Measurements from ENCODE around the gene NAT8L.
A peak's percentile ranks its signal among the peaks of the same experiment; 100 is the strongest.
"Not testable (repeated sequence)": the region's sequence is repeated elsewhere in the genome, so short reads cannot be mapped to it uniquely, and the experiment has no call there.

NAT8L gene, protein sequence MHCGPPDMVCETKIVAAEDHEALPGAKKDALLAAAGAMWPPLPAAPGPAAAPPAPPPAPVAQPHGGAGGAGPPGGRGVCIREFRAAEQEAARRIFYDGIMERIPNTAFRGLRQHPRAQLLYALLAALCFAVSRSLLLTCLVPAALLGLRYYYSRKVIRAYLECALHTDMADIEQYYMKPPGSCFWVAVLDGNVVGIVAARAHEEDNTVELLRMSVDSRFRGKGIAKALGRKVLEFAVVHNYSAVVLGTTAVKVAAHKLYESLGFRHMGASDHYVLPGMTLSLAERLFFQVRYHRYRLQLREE

DNA sequence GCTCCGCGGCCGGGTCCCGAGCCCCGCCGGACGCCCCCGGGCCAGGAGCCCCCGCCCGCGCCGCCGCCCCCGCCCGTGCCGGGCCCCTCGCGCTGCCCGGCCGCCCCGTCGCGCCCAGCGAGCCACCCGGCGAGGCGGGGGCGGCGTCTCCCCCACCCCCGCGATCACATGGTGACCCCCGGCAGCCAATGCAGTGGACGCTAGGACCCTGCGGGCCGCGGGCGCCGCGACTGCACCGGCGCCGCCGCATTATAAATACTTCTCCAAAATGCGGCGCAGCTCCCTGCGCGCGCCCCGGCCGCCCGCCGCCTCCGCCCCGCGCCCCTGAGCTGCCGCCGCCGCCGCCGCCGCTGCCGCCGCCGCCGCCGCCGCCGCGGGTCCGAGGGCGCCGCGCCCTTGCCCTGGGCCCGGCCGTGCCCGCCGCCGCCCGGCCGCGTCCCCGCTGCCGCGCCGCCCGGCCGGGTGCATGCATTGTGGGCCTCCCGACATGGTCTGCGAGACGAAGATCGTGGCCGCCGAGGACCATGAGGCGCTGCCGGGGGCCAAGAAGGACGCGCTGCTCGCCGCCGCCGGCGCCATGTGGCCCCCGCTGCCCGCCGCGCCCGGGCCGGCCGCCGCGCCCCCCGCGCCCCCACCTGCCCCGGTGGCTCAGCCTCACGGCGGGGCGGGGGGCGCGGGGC, at the start of gene NAT8L:
NAT8L (plus strand) TSS at position 282 of the 680 bp plus-strand sequence; CDS start at position 467, 185 bp downstream.
- DNase-seq (ENCODE audit: low read depth in 2 of 2), result no peak

DNA sequence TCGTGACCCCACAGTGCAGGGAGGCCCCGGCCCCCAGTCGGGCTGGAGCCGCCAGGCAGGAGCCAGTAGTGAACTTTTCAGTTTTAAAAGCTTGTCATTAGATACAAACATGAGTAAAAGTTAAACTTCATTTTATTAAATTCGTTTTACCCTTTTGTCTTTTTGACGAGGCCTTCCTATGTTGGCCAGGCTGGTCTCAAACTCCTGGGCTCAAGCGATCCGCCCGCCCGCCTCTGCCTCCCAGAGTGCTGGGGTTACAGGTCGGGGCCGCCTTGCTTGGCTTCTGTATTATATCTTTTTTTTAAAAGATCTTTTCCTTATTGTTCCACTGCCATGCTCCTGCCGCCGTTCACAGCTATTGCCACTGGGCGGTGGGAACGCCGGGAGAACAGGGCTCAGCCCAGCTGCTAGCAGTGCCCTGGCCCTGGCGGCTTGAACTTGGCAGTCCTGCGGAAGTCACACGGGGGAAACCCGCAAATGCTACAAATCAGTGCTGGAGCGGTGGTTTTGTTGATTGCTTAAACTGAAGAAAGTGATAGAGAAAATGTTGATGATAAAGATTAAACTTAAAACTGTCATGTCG, 49.4 kb upstream of the NAT8L start:
- peak; percentile 24 to 27 for DNase-seq (ENCODE audit: low read depth in 2 of 2)

GRCh38 chr4:2011583-2011982, 47.5 kb upstream of the NAT8L start:
- no peak for DNase-seq (ENCODE audit: low read depth in 2 of 2)

DNA sequence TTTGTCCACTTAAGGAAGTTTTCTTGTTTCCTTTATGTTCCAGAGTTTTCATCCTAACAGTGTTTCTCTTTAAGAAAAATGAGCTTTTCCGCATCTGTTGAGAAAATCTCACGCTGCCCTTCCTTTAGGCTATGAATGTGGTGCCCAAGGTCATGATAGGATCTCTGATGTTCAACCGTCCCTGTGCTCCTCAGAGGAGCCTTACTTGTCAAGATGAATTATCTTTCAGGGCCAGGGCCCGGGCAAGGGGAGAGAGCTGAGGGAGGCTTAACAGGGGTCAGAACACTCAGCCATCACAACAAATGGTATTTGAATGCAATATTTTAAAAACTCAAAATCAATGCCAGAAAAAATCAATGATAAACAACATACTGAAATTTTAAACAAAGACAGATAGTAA, 44.1 kb upstream of the NAT8L start:
- no peak for DNase-seq (ENCODE audit: low read depth in 2 of 2)

DNA sequence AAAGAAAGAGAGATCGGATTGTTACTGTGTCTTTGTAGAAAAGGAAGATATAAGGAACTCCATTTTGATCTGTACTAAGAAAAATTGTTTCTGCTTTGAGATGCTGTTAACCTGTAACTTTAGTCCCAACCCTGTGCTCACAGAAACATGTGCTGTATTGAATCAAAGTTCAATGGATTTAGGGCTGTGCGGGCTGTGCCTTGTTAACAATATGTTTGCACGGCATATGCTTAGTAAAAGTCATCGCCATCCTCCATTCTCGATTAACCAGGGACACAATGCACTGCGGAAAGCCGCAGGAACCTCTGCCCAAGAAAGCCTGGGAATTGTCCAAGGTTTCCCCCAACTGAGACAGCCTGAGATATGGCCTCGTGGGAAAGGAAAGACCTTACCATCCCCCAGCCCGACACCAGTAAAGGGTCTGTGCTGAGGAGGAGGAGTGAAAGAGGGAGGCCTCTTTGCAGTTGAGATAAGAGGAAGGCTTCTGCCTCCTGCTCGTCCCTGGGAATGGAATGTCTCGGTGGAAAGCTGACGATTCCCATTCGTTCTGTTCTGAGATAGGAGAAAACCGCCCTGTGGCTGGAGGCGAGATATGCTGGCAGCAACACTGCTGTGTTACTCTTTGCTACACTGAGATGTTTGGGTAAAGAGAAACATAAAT, 37.6 kb upstream of the NAT8L start:
- DNase-seq (ENCODE audit: low read depth in 2 of 2), result not testable (repeated sequence)

DNA sequence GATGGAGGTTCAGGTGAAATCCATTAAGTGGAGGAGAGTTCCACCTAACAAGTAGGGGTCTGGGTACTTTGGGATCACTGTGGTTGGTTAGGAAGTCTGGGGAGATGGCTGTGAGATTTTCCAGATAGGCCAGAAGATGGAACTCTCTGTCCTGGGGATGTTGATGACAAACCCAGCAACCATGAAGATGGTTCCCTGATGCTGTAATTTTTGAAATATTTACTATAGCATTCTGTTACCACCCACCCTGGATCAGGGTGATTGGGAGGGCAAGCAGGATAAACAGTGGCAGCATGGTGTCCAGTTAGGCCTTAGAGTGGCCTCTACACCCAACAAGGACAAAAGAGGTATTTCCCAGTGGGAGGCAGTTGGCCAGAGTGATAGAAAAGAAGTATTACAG, 34.4 kb upstream of the NAT8L start:
- DNase-seq (ENCODE audit: low read depth in 2 of 2), result no peak

- DNase-seq (ENCODE audit: low read depth in 2 of 2), result no peak
These were observed 33.3 kb upstream of the NAT8L start for GRCh38 chr4:2025817-2026216.

DNA sequence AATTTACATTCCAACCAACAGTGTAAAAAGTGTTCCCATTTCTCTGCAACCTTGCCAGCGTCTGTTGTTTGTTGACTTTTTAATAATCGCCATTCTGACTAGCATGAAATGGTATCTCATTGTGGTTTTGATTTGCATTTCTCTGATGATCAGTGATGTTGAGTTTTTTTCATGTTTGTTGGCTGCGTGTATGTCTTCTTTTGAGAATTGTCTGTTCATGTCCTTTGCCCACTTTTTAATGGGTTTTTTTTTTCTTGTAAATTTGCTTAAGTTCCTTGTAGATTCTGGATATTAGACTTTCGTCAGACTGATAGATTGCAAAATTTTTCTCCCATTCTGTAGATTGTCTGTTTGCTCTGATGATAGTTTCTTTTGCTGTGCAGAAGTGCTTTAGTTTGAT, 32.0 kb upstream of the NAT8L start:
- not testable (repeated sequence) for DNase-seq (ENCODE audit: low read depth in 2 of 2)

- not testable (repeated sequence) for DNase-seq (ENCODE audit: low read depth in 2 of 2)
These were observed 28.0 kb upstream of the NAT8L start for GRCh38 chr4:2031161-2031560.

- no peak for DNase-seq (ENCODE audit: low read depth in 2 of 2)
These were observed 22.8 kb upstream of the NAT8L start for GRCh38 chr4:2036327-2036726.

GRCh38 chr4:2036866-2037265, 22.3 kb upstream of the NAT8L start:
- DNase-seq (ENCODE audit: low read depth in 2 of 2), result no peak

DNA sequence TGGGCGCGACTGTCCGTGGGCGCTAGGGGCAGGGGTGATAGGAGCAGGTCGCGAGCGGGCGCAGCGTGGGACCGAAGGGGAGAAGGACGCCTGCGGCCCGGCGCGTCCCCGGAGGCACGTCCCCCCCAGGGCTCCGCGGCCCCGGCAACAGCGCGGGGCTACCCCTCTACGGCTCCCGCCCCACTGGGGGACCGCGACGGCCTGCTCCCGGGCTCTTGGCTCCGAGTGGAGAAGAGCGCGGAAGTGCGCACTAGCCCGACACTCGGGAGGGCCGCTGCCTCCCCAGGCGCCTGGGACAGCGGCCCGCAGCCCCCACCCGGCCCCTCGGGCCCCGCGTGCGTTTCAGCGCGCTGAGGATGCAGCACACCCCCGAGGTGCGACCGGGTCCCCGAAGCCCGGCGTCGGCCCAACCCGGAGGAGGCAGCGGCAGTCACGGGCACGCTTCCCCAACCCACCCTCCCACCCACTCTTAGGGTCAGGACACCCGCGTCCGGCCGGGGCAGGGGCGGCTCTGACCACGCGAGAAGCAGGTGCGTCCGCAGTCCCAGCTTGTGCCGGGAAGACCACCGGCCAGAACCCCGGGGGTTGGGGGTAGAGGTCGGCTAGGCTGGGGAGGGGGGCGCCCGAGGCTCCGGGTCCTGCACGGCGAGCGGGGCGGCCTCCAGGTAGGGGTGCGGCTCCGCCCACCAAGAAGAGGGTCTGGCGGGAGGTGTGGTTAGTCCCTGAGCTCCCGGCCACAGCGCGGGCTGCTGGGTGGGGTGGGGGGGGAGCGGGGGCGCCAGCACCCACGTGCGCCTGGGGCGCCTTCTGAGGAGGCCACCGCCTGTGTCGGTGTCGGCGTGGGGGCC, 18.5 kb upstream of the NAT8L start:
- no peak for DNase-seq (ENCODE audit: low read depth in 2 of 2)

- DNase-seq (ENCODE audit: low read depth in 2 of 2), result peak; percentile 84 to 90
These were observed 17.6 kb upstream of the NAT8L start for GRCh38 chr4:2041239-2042130.

DNA sequence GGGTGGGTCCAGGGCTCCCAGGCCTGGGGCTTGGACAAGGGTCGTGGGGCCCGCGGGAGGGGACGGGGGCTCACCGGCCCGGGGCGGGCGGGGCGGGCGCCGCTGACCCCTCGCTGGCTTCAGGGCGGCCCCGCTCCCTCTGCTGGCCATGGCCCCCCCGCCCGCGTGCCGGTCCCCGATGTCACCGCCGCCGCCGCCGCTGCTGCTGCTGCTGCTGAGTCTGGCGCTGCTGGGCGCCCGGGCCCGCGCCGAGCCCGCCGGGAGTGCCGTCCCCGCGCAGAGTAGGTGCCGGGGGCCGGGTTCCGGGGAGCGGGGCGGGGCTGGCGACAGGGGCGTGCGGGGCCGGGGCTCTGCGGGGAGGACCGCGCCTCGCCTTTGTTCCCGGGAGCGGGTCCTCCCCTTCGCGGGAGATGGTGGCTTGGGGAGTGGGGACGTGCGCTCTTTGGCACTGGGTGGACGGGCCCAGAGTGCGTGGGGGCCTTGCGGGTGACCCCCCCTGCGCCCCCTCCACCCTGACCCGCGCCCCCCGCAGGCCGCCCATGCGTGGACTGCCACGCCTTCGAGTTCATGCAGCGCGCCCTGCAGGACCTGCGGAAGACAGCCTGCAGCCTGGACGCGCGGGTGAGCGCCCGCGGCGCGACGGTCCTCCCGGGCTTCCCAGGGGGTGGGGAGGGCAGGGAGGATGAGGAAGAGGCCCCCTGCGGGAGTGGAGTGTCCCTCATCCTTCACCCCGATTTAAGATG, 16.8 kb upstream of the NAT8L start:
- DNase-seq (ENCODE audit: low read depth in 2 of 2), result no peak

GRCh38 chr4:2042947-2043395, 16.2 kb upstream of the NAT8L start:
- DNase-seq (ENCODE audit: low read depth in 2 of 2), result no peak

DNA sequence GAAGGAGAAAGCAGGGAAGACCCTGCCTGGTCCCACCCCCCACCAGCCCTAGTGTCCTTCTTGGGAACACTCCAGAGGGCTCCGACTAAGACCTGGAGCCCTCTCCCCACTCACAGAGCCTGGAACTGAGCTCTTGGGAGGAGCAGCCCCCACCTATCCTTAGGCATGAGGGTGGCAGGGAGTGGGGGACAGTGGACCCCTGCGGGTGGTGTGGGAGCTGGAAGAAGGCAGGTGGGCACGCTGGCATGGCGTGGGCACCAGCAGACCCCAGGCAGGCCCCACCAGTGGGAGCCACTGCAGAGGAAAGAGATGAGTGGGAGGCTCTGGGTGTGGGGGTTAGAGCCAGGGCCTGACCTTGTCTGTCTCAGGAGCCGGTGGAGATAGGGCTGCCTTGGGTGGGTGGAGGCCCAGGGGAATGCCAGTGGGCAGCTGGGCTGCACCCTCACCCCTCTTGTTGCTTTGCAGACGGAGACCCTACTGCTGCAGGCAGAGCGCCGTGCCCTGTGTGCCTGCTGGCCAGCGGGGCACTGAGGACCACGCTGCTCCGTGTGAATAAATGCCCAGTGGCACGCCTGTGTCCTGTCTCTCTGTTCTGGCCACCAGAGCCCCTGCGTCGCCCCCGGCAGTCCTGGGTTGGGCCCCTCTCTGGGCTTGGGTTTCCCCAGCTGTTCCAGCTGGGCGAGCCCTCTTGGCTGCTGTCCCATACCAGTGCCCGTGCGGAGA, 15.6 kb upstream of the NAT8L start:
- no peak for DNase-seq (ENCODE audit: low read depth in 2 of 2)

DNA sequence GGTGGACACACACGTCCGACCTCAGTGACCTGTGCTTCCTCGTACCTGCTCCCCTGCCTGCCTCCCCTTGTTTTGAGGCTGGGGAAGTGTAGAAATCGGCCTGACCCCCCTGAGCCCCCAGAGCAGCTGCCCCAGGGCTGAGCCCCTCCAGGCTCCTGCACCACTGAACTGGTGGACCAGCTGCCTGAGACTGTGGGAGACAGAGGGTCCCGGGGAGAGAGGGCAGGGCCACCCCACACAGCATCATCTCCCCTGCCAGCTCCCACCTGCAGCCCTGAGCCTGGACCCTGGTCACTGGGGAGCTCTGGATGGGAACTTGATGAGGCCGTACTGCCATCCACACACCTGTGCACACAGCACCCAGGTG, 15.0 kb upstream of the NAT8L start:
- no peak for DNase-seq (ENCODE audit: low read depth in 2 of 2)

DNA sequence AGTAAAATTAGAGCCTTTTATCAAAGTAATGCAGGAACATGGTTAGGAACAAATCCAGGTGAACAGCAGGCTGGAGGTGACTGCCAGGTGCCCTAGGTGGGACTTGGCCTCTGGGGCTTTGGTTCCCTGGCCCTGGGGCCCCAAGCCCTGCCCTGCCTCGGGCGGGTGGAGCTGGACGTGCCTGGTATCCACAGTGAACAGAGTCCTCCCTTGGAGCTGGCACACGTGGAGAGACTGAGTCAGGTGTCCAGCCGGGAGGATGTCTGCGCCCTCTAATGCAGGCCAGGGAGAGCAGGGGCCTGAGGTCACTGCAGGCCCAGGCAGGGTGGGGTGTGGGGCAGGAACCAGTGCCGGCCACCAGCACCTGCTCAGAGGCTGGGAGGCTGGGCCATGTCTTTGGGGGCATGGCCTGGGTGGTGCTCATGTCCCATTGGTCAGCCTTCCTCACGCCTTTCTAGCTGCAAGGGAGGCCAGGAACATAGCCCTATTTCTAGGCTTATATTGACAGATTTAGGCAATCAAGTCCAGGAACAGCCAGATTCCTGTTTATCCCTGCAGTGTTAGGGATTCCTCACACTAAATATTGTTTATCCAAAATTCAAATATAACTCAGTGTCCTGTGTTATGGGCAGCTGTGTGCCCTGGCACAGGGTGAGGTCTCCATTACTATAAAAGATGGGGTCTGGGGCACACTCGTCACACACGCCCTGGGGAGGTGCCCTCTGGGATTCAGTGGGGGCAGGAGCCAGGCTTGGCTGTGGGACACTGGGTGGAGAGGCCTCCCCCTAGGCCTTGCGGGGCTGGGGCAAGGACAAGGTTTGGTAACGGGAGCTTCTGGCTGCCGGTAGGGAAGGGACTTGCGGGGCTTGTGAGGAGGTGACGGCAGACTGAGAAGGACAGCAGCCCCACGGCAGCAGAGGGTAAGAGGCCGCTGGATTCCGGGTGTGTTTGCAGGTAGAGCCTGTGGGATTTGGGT, 14.3 kb upstream of the NAT8L start:
- no peak for DNase-seq (ENCODE audit: low read depth in 2 of 2)
